Activated naive CD4-positive, alpha-beta T cell treated with anti-CD3 and anti-CD28 coated beads, Interleukin-2, amount 50 U/mL, for 16 hours (primary cell): ENCODE results near the gene GABBR2.

ENCODE experiments used
- DNase-seq: peaks from one replicate; pipeline ENCODE4 v3.0.0-alpha.2; 2020

The GABBR2 gene

GRCh38 chr9:98708933-98709911 lies at the start of gene GABBR2:
Gene GABBR2, minus strand, starts transcription at chr9:98708935. Its CDS starts 198 bp downstream, at chr9:98708737.
- DNase-seq = no peak

GRCh38 chr9:98755006-98755618 lies 46.4 kb upstream of the GABBR2 start:
- DNase-seq = no peak

DNA sequence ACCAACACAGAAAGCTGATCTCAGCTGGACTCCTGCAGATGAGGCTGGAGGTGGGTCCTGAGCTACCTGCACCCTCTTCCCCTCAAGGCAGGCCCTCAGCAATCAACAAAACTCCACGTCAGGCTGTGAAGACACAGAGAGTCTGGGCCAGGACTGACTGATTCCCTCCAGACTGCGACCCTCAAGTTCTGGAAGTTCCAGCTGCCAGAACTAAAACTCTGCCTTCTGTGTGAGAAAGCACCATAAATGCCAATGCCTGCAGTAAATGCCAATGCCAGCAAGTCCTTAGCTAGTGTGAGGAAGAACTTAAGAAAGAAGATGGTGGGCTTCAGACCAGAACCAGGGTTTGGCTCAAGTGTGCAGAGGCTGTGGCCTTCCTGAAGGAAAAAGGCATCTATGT lies 42.5 kb upstream of the GABBR2 start:
- DNase-seq = no peak

DNA sequence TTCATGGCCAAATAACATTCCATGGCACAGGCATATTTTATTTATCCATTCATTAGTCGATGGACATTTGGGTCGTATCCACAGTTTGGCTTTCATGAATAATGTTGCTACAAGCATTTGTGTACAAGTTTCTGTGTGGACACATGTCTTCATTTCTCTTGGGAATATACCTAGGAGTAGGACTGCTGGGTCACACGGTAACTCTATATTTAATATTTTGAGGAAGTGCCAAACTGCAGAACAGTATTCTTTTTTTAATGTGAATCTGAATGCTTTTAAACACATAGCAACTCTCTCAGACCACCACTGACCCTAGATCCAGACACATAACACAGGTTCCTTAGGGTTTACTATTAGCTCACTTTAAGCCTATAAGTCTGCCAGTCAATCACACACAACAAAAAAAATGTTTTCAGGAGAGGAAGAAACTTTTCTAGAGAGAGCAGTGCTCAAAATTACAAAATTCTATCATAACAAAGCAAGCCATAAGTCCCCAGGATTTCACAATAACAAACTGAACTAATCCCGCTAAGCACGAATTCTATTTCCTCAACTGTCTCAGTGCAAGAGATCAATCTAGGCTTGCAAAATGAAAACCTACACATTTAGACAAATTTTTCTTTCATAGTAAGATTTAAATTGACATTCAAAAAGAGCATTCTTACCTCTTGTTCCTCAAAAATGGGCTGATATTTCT lies 41.8 kb upstream of the GABBR2 start:
- DNase-seq = no peak

DNA sequence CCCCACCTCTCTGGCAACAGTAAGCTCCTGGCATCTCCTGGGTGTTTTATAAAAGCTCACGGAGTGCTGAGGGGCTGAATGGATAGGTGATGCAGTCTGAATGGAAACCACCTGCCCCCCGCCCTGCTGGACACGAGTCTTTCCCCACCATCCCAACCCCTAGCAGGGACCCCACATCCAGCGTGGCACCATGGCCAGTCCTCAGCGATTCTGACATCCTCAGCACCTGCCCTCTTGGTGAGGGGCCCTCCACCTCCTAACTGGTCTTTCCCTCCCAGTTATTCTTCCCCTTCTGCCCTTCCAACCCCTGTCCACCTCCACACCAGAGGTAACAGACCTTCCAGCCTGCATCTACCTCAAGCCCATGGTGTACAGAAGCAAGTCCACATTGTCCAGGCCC lies 38.7 kb upstream of the GABBR2 start:
- DNase-seq = no peak

- no peak for DNase-seq
Observed at GRCh38 chr9:98745470-98745869, 36.7 kb upstream of the GABBR2 start.

- DNase-seq = no peak
Observed at GRCh38 chr9:98743818-98744611, 35.3 kb upstream of the GABBR2 start.

DNA sequence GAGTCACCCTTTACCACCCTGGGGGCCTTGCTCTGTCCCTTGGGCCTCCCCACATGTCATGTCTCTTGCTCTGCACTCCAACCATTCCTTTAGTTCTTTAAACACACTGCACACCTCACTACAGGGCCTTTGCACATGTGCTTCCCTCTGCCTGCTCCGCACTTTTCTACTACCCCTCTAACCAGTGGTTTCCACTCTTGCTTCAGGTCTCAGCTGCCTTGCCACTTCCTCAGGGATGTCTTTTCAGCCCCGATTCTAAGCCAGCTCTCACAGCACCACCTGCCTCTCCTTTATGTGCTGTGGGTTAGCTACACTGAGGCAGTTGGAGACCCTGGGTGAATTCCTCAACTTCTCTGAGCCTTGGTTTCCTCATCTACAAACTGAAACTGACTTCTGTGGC lies 34.6 kb upstream of the GABBR2 start:
- no peak for DNase-seq

DNA sequence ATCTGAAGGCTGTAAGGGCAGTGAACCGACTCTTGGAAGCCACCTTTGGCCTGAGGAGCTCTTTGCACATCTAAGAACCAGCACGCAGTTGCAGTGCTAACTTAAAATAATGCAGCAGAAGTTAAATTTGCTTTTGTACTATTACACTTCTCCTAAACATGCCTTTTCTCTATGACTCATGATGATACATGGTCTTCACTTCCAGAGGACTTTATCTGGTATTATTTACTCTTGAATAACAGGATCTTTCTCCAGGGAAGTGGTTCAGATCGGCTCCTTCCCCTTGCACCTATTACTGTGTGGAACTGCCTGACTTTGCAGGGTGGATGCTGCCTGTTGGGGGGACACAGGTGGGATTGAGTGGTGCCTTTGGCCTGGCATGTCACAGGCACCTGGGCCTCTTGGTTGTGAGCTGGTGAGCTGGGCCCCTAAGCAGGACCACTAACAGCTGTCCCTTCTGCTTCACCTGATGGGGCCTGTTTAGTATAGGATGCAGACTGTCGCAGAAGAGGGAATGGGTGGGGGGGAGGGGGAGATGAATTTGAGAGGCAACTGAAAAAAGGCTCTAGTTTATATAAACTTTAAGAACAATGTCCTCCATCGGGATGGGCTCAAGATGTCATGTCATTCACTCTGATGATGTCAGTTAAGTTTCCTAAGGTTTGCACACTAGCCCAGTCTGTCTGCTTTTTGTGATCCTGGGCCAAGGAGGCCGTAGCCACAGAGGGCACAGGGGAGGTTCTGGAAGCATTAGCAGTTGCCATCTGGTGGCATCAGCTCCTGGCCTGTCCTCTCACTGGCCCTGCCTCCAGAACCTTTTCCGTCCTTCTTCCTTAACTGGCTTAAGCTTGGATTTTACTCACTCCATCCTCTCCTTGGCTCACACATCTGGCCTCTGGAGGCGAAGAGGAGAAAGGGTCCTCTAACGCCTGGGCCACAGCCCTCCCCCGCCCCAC lies 33.9 kb upstream of the GABBR2 start:
- no peak for DNase-seq

DNA sequence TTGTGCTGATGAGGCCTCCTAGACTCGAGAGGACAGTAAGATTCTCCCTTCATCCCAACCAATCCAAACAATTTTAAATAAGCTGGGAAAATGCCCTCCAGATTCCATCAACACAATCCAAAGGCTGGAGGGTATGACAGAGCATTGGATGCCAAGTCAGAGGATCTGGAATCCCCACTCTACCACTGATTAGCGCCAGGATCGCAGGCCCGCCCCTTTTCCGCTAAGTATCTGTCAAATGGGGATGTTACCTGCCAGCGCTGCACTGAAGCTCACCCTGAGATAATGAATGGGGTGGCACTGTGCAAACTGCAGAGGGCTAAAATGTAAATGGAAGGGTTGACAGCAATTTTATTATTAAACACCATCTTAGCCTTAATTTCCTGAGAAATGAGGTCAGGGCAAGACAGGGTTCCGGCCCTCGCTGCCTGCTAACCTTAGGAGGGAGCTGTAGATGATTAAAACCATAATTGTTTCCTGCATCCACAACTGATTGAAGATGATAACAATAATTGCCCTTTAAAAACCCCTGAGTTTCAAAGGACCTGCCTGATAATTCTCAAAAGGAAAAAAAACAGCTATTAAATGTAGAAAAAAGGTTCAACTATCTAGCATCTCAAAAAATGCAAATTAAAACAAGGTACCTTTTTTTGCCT lies 31.6 kb upstream of the GABBR2 start:
- DNase-seq = no peak

- DNase-seq = no peak
Observed at GRCh38 chr9:98738741-98739140, 30.0 kb upstream of the GABBR2 start.

- DNase-seq = no peak
Observed at GRCh38 chr9:98736226-98736625, 27.5 kb upstream of the GABBR2 start.

GRCh38 chr9:98732801-98733200 lies 24.1 kb upstream of the GABBR2 start:
- DNase-seq = no peak

DNA sequence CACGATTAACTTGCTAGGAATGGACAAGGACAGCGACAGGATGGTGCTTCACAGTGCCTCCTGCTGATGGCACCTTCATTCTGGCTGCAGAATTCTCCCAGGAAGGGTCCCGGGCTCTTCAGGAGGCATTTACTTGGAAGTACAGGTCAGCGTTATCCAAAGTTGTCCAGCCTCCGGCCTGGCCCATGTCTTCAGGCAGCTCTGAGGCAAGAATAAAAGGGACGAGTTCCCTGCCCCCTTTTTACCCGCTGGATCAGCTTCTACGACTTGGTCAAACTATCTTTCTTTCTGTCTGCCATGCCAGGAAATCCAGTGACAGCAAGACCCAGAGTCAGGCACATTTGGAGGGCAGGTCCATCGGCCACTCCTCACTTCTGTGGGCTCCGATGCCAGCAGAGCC lies 23.4 kb upstream of the GABBR2 start:
- no peak for DNase-seq

DNA sequence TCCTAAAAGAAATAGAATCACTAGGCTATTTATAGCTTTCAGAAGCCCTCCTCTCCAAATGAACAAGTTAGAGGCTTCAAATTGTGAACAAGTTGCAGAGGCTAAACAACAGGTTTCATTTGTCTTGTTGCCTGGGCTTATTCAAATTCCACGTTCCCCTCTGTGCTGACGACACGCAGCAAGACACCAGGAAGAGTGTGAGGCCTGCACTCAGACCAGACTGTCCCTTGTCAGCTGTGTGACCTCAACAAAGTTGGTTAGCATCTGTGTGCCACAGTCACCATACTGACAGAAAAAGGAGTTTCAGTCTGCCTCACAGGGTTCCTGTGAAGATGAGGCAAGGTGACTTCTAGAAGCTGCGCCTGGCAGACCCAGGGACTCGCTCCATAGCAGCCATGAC lies 22.1 kb upstream of the GABBR2 start:
- no peak for DNase-seq

- DNase-seq = no peak
Observed at GRCh38 chr9:98728500-98728899, 19.8 kb upstream of the GABBR2 start.

DNA sequence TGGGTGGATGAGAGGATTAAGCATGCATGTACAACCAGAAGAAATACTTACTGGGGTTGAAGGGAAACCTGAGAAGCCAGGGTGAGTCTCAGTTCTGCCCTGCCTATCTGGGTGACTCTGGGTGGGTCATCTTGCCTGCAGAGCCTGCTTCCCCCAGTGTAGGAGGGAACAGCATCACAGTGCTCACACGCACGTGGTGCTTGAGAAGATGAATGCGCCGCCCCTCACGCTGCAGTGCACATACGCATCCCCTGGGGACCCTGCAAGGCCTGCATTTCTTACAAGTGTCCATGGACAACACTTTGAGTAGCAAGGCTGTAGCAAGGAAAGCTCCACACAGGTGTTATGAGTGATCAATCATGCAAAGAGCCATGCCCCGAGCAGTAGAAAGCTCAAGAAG lies 18.7 kb upstream of the GABBR2 start:
- DNase-seq = no peak

- DNase-seq = no peak
Observed at GRCh38 chr9:98726735-98727134, 18.0 kb upstream of the GABBR2 start.

DNA sequence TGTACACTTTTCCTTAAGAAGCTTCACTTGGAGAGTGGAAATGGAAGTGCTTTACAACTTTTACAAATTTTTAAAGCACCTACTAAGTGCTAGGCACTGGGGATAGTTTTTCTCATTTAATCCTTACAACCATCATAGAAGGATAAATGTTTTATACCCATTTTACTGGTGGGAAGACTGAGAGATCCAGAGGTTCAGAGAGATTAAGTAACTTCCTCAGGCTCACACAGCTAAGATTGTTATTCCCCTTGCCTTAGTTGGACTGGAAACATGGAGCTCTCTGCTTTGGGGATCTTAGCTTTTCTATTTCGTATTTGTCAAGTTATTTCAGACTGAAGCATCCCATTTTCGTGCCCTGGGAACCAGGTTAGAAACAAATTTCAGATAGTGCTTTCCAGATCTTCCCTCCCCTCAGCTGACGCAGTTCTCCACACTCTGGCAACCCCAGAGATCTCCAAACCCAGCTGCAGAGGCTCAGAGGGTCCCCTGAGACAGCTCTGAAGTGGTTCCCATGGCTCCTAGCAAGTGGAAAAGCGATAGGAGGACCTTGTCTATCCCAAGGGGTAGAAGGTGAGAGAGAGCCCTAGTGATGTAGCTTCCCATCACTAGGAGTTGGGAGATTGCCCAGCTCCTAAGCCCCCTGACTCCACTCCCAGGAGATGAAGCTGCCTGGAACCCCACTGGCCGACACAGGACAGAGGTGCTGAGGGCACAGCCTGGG lies 16.2 kb upstream of the GABBR2 start:
- DNase-seq = no peak

DNA sequence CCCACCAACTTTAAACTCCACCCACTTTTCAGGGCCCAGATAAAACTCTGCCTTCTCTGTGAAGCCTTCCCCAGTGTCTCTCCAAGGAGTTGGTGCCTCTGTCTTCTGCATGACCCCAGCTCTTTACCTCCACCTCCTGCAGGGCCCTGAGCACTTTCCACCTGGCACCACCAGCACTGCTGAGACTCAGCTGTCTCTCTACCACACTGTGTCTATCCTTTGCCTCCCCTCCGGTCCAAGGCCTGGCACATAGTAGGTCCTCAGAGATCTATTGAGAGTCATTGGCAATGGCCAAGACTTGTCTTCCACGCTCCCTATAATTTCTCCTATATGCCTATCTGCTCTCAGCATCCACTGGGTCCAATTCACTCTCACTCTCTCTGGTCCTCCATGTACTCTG lies 12.9 kb upstream of the GABBR2 start:
- no peak for DNase-seq
